OCI-LY1 (cell line): ENCODE data around the gene C13orf46.

Experiments
- EZH2 ChIP-seq: fragments of 200-600 bp; sonication (generic), shearing (Covaris generic); IDR thresholded peaks from 2 replicates; pipeline ENCODE4 v1.8.0; 2017; ENCODE audit warnings: borderline replicate concordance, mixed run types, mild to moderate bottlenecking, antibody characterized with exemption, low read length, moderate library complexity, mixed read lengths
- TF ChIP-seq, protein P1 (sequence below): fragments of 200-600 bp; sonication (generic), shearing (Covaris generic); IDR thresholded peaks from 2 replicates; pipeline ENCODE4 v1.5.1; 2017; ENCODE audit warnings: mild to moderate bottlenecking, antibody characterized with exemption, low read length, moderate library complexity, mixed read lengths

DNA sequence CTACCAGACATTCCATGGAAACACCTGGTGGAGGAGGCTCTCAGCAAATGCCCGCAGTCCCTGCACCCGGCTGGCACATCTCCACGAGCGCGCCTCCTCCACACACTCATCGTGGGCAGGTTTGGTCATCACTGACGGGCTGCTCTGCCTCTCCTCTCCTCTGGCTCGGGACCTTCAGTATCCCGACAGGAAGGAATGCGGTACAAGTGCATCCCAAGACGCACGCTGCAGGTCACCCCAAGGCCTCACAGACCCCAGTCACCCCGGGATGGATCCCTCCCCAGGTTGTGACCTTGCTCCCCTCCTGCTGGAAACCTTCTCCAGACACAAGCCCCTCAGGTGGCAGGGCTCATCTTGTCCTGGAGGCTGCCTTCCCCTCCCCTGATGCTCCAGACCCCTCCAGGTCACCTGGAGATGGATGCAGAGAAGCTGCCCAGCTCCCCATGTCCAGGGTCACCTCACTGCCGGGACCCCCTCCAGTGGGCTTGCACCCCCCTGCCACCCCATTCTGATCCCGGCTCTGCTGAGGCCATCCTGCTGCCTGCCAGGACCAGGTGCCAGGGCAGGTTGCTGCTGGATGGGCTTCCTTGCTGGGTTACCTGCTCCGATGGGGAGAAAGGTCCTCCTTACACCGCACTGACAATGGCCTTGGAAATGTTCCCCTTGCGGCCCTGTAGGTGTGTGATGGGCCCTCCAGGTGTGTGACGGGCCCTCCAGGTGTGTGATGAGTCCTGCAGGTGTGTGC is 29.9 kb downstream of the C13orf46 start:
- TF ChIP-seq, protein P1, sequence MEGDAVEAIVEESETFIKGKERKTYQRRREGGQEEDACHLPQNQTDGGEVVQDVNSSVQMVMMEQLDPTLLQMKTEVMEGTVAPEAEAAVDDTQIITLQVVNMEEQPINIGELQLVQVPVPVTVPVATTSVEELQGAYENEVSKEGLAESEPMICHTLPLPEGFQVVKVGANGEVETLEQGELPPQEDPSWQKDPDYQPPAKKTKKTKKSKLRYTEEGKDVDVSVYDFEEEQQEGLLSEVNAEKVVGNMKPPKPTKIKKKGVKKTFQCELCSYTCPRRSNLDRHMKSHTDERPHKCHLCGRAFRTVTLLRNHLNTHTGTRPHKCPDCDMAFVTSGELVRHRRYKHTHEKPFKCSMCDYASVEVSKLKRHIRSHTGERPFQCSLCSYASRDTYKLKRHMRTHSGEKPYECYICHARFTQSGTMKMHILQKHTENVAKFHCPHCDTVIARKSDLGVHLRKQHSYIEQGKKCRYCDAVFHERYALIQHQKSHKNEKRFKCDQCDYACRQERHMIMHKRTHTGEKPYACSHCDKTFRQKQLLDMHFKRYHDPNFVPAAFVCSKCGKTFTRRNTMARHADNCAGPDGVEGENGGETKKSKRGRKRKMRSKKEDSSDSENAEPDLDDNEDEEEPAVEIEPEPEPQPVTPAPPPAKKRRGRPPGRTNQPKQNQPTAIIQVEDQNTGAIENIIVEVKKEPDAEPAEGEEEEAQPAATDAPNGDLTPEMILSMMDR: no peak
- no peak for TF ChIP-seq EZH2
